ENCODE data around the gene IGF1R.
"Not testable (repeated sequence)": the region's sequence is repeated elsewhere in the genome, so short reads cannot be mapped to it uniquely, and the experiment has no call there.

IGF1R gene

DNA sequence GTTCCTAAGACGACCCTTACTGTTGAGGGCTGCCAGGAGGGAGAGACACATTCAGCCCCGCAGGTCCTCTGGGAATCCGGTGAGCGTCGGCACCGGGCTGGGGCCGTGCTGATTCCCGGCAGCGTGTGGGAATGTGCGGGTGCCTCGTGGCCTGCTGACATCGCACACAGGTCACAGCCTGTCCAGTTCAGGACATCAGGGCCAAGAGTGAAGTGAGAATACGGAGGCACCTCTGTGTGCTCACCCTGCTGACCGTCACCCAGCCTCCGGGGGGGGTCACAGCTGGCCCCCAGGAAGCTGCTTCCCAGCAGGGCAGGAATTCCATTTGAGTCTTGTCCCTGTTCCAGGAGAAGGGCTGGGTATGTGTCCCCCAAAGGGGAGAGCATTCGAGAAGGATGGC, 305.6 kb downstream of the IGF1R start:
- no peak for DNase-seq

DNA sequence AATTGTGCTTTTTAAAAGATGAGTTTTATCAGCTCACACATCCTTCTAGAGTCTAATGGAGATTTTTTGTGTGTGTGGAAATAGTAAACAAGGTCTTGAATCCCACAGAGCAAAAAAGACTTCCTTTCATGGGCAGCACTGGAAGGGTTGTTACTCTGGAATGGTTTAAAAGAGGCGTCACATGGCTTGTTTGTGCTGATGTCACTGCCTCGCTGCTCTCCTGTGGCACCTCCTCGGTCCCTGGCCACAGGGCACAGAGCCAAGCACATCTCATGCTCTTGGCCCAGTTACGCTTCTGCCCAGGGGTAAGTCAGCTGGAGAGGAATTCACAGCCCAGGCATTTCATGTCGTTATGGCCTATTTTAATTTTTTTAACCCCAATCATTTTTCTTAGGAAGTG, 306.1 kb downstream of the IGF1R start:
- no peak for DNase-seq

DNA sequence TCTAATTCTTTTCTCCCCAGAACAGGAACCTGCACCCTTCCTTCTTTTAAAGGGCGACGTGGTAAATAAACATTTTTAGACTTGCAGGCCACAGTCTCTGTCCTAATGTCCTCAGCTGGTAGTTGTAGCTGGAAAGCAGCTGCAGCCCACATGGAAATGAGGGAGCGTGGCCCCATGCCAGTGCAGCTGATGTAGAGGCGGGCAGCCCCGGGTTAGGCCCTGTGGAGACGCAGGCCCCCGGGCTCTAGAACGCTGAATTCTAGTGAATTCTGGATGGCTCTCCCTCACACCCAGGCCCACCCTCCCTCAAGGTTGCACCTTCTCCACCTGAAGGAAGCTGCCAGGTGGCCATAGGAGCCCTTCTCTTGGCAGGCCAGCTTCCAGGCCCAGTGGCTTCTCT, 307.0 kb downstream of the IGF1R start:
- no peak for DNase-seq

DNA sequence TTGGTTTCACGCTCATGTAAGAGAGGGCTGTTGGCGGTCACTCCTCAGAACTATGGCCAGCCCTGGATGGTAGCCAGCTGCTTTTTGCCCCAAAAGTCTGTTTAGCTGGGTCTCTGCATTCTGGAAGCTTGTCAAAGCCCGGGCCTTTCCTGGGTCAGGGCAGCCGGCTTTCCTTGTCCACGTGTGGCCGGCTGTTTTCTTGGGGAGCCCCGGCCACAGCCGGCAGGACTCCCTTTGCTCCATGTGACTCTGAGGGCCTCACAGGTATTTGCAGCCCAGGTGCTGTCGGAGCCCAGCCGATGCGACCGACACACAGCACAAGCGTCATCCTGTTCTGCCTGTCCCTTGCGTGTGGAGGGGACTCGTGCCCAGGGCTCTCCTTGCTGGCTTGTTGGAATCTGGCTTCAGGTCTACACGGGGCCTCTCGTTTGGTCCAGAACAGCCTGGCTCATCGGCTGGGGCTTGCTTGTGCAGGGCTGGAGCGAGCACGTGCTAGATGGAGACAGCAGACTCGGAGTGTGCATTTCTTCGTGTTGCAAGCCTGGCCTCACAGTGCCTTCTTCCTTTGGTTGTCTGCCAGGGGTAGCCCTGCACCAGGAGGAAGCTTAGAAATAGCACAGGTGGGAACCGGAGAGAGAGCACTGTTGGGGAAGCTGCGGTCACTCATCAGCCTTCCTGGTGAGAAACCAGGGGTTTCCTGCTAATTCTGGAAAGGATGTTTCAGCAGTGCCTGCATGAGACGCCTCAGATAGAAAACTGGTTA, 307.8 kb downstream of the IGF1R start:
- no peak for DNase-seq

DNA sequence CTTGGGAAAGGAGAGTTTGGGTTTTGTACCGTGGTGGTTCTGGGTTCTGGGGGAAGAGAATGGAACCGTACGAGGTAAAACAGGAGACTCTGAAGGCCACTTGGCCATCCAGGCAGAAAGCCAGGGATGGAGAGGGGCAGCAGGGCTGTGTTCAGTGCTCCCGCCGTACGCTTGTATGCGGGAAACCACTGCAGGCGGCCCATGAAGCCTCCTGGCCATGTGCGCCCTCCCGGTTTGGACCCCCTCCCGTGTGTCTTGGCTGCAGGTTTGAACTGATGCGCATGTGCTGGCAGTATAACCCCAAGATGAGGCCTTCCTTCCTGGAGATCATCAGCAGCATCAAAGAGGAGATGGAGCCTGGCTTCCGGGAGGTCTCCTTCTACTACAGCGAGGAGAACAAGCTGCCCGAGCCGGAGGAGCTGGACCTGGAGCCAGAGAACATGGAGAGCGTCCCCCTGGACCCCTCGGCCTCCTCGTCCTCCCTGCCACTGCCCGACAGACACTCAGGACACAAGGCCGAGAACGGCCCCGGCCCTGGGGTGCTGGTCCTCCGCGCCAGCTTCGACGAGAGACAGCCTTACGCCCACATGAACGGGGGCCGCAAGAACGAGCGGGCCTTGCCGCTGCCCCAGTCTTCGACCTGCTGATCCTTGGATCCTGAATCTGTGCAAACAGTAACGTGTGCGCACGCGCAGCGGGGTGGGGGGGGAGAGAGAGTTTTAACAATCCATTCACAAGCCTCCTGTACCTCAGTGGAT, 308.6 kb downstream of the IGF1R start:
- DNase-seq, result no peak

DNA sequence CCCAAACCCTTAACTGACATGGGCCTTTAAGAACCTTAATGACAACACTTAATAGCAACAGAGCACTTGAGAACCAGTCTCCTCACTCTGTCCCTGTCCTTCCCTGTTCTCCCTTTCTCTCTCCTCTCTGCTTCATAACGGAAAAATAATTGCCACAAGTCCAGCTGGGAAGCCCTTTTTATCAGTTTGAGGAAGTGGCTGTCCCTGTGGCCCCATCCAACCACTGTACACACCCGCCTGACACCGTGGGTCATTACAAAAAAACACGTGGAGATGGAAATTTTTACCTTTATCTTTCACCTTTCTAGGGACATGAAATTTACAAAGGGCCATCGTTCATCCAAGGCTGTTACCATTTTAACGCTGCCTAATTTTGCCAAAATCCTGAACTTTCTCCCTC, 309.3 kb downstream of the IGF1R start:
- no peak for DNase-seq

DNA sequence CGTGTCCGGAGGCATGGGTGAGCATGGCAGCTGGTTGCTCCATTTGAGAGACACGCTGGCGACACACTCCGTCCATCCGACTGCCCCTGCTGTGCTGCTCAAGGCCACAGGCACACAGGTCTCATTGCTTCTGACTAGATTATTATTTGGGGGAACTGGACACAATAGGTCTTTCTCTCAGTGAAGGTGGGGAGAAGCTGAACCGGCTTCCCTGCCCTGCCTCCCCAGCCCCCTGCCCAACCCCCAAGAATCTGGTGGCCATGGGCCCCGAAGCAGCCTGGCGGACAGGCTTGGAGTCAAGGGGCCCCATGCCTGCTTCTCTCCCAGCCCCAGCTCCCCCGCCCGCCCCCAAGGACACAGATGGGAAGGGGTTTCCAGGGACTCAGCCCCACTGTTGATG, 309.7 kb downstream of the IGF1R start:
- DNase-seq, result no peak

DNA sequence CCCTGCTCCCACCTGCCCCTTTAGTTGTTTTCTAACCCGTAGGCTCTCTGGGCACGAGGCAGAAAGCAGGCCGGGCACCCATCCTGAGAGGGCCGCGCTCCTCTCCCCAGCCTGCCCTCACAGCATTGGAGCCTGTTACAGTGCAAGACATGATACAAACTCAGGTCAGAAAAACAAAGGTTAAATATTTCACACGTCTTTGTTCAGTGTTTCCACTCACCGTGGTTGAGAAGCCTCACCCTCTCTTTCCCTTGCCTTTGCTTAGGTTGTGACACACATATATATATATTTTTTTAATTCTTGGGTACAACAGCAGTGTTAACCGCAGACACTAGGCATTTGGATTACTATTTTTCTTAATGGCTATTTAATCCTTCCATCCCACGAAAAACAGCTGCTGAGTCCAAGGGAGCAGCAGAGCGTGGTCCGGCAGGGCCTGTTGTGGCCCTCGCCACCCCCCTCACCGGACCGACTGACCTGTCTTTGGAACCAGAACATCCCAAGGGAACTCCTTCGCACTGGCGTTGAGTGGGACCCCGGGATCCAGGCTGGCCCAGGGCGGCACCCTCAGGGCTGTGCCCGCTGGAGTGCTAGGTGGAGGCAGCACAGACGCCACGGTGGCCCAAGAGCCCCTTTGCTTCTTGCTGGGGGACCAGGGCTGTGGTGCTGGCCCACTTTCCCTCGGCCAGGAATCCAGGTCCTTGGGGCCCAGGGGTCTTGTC, 310.7 kb downstream of the IGF1R start:
- DNase-seq, result no peak

DNA sequence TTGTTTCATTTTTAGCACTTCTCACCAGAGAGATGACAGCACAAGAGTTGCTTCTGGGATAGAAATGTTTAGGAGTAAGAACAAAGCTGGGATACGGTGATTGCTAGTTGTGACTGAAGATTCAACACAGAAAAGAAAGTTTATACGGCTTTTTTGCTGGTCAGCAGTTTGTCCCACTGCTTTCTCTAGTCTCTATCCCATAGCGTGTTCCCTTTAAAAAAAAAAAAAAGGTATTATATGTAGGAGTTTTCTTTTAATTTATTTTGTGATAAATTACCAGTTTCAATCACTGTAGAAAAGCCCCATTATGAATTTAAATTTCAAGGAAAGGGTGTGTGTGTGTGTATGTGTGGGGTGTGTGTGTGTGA, 311.3 kb downstream of the IGF1R start:
- no peak for DNase-seq

DNA sequence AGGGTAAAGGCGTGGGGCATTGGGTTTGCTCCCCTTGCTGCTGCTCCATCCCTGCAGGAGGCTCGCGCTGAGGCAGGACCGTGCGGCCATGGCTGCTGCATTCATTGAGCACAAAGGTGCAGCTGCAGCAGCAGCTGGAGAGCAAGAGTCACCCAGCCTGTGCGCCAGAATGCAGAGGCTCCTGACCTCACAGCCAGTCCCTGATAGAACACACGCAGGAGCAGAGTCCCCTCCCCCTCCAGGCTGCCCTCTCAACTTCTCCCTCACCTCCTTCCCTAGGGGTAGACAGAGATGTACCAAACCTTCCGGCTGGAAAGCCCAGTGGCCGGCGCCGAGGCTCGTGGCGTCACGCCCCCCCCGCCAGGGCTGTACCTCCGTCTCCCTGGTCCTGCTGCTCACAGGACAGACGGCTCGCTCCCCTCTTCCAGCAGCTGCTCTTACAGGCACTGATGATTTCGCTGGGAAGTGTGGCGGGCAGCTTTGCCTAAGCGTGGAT, 312.3 kb downstream of the IGF1R start:
- DNase-seq, result no peak

DNA sequence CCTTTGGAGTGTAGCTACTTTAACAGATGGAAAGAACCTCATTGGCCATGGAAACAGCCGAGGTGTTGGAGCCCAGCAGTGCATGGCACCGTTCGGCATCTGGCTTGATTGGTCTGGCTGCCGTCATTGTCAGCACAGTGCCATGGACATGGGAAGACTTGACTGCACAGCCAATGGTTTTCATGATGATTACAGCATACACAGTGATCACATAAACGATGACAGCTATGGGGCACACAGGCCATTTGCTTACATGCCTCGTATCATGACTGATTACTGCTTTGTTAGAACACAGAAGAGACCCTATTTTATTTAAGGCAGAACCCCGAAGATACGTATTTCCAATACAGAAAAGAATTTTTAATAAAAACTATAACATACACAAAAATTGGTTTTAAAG, 315.1 kb downstream of the IGF1R start:
- DNase-seq, result no peak

DNA sequence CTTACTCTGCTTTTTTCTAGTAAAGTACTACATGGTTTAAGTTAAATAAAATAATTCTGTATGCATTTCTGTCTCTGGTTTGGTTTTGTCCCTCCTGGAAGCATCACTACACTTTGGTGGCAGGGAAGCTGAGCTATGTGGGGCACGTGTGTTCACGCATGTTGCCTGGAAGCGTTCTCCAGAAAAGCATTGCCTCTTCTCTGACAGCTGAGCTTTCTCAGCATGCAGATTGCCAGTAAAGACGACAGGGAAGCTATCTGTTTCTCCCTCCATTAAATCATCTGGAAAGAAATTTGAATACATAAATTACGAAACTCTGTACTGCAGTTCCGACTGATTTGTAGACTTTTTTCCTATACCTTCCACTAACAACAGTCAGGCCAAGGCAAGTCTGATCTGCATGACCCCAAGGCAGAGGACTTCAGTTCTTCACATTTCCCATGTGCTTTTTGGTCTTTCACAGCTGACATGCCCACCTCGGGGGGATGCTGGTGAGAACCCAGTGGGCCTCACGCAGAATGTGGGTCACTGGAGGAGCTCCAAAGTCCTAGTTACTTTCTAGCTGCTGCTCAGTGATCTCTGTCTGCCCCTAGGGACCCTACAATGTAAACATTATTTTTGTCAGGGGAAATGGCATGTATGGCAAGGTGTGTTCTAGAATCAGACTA, 316.3 kb downstream of the IGF1R start:
- DNase-seq, result no peak

DNA sequence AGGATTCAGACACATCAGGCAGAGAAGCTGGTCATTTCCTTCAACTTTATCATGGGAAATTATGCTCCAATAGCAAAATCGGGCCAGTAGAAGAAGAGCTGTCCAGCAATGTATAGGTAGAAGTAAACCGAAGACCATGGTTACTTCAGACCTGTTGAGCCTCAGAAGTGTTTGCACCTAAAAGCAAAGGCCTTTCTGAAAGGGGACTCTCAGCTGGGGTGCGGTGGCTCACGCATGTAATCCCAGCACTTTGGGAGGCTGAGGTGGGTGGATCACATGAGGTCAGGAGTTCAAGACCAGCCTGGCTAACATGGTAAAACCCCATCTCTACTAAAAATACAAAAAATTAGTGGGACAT, 316.8 kb downstream of the IGF1R start:
- DNase-seq, result not testable (repeated sequence)

DNA sequence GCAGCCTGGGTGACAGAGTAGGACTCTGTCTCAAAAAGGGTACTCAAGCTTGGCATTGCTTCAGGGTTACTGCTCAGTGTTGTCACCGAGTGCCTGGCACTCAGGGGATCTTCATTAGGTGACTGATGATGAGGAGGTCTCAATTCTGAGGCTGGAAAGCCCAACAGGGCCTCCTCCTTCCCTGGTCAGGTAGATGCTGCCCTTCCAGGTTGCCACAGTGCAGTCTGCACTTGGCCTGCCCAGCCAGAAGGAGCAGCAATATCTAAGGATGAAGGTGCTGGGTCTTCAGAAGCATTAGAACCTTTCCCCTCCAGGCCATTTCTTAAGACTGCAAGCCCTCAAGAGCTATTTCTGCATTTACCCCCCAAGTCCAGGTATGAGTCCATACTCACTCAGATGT, 317.3 kb downstream of the IGF1R start:
- DNase-seq, result no peak

DNA sequence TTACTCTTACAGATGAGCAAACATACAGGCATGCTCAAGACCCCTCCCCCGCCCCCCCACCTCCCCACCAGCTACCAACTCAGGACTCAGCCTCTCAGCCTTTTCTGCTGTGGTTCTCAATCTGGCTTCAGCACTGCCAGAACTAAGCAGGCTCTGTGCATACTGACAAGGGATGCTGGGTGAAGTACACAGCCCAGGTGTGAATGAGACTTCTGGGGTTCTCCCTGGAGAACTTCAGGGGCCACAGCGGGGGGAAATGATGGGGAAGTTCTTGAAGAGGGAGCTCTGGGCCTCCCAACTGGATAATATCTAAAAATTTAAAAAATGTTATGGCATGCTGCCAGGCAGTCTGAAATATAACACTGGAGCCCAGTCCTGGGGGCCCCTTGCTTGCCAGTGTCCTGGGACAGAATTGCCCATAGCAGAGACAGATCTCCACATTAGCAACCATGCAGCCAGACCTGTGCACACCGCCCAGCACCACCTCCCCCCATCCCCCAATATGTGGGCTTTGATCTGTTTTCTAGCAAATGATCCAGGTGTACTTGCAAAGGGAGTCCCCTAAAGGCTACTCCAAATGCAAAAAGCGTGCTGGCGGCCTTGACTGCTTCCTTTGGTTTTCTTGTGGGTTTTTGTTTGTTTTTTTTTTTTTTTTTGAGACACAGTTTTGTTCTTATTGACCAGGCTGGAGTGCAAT, 317.9 kb downstream of the IGF1R start:
- DNase-seq, result no peak

DNA sequence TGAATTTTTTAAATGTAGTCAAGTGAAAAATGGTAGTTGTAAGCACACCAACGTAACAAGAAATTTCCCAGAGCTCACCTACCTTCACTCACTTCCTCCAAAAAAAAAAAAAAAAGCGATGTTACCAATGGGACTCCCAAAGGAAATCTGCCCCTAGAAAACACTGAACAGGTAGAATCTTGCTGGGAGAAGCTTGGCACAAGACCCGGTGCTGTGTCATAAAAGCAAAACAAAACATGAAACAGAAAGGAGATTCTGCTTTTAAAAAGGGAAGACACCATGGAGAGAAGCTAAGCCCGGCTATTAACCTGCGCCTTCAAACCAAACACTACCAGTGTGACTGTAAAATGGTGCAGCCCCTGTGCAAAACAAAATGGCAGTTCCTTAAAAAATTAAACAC, 318.8 kb downstream of the IGF1R start:
- no peak for DNase-seq

DNA sequence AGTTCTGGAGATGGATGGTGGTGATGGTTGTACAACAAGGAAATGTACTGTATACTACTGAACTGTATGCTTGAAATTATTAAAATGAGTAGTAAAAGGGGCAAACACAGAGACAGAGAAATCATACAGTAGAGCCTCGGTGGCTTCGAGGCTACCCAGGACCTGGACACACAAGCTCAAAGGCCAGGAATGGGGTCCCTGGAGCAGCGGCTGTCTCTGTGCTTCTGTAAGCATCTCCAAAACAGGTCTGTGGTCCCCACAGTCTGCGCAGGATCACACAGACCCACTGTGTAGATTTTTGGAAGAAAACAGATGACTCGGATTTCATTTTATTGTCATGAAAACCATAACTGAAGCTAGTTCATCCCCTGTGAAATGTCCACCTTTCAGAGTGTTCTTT, 319.6 kb downstream of the IGF1R start:
- no peak for DNase-seq

DNA sequence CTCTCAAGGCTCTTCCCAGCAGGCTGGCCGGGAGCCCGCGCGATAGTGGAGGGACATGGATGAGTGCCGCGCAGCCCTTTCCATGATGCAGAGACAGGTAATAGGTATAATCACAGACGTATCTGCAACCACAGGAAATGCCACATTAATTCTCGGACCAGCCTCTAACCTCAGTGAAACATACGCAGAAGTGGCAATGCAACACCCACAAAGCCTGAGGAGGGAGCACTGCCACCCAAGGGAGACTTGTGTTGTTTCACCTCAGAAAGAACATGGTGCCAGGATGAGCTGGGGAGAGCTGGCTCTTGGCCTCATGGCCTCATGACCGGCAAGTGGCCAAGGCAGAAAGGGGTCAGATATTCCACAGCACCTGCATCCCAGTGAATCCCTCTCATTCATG, 320.2 kb downstream of the IGF1R start:
- no peak for DNase-seq

DNA sequence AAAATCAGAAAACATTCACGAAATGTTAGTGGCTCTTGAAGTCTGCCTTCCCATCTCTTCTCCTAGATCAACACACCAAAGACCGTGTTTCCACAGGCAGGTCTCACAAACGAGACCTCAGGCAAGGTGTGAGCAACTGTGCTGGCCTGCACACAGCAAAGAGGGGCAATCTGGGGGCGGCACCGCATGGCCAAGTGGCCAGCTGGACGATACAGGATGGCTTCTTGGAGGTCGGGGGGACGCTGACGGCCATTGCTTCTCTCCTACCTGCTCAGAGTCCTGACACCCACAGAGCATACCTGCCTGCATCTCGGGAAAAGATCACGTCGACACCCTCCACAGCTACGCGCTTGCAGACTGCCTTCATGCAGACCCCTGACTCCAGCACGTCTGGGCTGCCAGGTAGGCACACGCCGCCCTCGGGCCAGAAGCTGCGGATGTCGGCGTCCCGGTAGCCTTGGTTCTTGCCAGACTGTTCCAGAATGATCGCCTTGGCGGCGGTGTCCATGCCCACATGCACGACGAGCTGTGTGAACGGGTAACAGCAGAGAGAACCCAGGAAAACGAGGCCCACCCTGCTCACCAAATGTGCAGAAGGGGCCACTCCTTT, 320.9 kb downstream of the IGF1R start:
- DNase-seq, result no peak

DNA sequence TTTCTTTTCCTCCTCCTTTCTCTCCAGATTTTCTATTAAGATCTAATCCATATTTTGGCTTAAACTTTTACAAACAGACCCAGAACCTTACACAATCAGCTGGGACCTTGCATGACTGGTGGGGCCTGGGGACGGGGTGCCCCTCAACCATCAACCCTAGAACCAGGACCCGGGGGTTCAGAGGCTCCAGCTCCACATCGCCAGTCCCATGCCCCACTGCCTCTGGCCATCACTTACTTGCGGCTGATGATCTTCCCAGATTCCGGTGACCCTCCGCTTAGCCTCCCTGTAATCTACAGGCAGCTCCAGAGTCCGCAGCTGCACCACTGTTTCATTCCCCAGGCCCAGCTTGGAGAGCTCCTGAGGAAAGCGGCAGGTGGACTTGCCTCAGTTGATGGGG, 322.5 kb downstream of the IGF1R start:
- no peak for DNase-seq

DNA sequence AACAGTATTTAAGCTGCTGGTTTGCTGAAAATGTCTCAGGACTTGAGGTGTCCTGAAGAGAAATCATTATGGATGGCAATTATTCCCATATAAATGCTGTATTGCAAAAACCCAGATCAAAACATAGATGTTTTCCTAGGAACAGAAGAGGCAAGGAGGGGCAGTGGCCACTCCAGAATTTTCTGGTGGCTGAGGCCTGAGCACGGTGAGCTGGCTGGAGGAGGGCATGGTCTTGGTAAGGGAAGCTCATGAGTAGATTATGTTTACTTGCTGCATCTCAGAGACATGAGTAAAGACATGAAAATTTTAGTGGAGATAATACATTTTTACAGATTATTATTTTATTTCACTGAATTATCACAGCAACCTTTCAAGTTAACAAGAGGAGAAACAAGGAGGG, 328.2 kb downstream of the IGF1R start:
- DNase-seq, result no peak

DNA sequence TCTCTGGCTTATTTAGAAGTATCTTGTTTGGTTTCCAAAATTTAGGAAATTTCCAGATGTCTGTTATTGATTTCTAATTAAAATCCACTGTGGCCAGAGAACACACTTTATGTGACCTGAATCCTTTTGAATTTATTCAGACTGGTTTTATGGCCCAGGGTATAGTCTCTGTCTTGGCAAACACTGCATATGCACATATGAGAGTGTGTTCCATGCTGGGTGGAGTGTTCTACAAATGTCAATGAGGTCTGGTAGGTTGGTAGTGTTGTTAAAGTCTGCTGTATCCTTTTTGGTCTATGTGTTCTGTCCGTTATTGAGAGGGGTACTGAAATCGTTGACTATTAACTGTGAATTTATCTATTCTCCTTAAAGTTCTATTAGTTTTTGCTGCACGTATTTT, 329.1 kb downstream of the IGF1R start:
- no peak for DNase-seq

All from stimulated activated CD4-positive, alpha-beta T cell treated with anti-CD3 and anti-CD28 coated beads, Interleukin-4, amount 100 ng/mL, for 24 hours (primary cell).